H1 (cell line): ENCODE results near the gene ZNF175. TPM values are rescaled to one million over a fixed set of nuclear protein-coding genes. Genes with fewer than 3 reads are reported as not detected.

Source experiments
- CTCF ChIA-PET: fragments of 300-600 bp; sonication (Branson Sonifier 250); formaldehyde crosslinking; loops from one replicate; lab custom pipeline; 2021; ENCODE audit not compliant: partially characterized antibody; lab: Charles Lee
- POLR2A ChIA-PET: fragments of 300-600 bp; sonication (Branson Sonifier 250); formaldehyde crosslinking; loops from one replicate; lab custom pipeline; 2021; ENCODE audit warnings: inconsistent platforms; ENCODE audit not compliant: partially characterized antibody; lab: Charles Lee
- DNase-seq, 2 experiments: peaks; one replicate each; pipeline versions ENCODE4 v3.0.0 to v3.0.0-alpha.2; 2010 to 2022; ENCODE audit warnings: low spot score in 2 of 2, low read depth in 1 of 2, mixed read lengths in 1 of 2
- FAIRE-seq: peaks from 2 replicates; lab custom pipeline; 2011; peaks lifted over from hg19 to GRCh38; lab: Jason Lieb, UNC
- H2AFZ ChIP-seq: 2 replicates; pipeline ENCODE4 v1.8.1; 2012; ENCODE audit warnings: low read length, inconsistent platforms
- H2AK5ac ChIP-seq: 2 replicates; pipeline ENCODE4 v1.6.1; 2013; ENCODE audit warnings: low read depth, low read length
- H2BK120ac ChIP-seq: replicated peaks from 2 replicates; pipeline ENCODE3; 2013; ENCODE audit warnings: low read depth, low read length, inconsistent platforms
- H2BK12ac ChIP-seq: 2 replicates; pipeline ENCODE4 v1.6.1; 2013; ENCODE audit warnings: low read depth, low read length
- H2BK15ac ChIP-seq: 2 replicates; pipeline ENCODE4 v1.6.1; 2013; ENCODE audit warnings: low read length
- H2BK20ac ChIP-seq: 2 replicates; pipeline ENCODE4 v1.6.1; 2013; ENCODE audit warnings: low read length
- H2BK5ac ChIP-seq: 2 replicates; pipeline ENCODE4 v1.6.1; 2013; ENCODE audit warnings: low read depth, low read length
- H3K14ac ChIP-seq: 2 replicates; pipeline ENCODE4 v1.6.1; 2013; ENCODE audit warnings: inconsistent platforms; ENCODE audit not compliant: insufficient read length
- H3K18ac ChIP-seq: 2 replicates; pipeline ENCODE4 v1.6.1; 2013; ENCODE audit warnings: low read length; ENCODE audit errors: extremely low read depth
- H3K23ac ChIP-seq: 2 replicates; pipeline ENCODE4 v1.6.1; 2013; ENCODE audit warnings: inconsistent platforms; ENCODE audit not compliant: insufficient read length
- H3K23me2 ChIP-seq: 2 replicates; pipeline ENCODE4 v1.6.1; 2013; ENCODE audit warnings: low read depth, low read length
- H3K27ac ChIP-seq: 2 replicates; pipeline ENCODE4 v1.6.1; 2011; ENCODE audit warnings: low read depth, low read length, inconsistent platforms
- H3K27me3 ChIP-seq, 4 experiments: replicated peaks in 1 of 4; 1 replicate in 1 of 4; 2 replicates in 3 of 4; pipeline versions ENCODE4 v1.6.1 to v1.8.1; 2011 to 2013; ENCODE audit warnings: low read length in 3 of 4, mild to moderate bottlenecking in 3 of 4, inconsistent platforms in 2 of 4, mixed read lengths in 2 of 4, moderate library complexity in 1 of 4; ENCODE audit not compliant: control insufficient read depth in 3 of 4, insufficient read depth in 3 of 4; ENCODE audit errors: extremely low read depth in 1 of 4
- H3K36me3 ChIP-seq, 4 experiments: 2 replicates each; pipeline versions ENCODE4 v1.6.1 to v1.8.1; 2011 to 2013; ENCODE audit warnings: mild to moderate bottlenecking in 4 of 4, low read length in 3 of 4, moderate library complexity in 2 of 4, control low read depth in 1 of 4, inconsistent platforms in 1 of 4; ENCODE audit not compliant: insufficient read depth in 4 of 4, control insufficient read depth in 2 of 4
- H3K4ac ChIP-seq: replicated peaks from 2 replicates; pipeline ENCODE3; 2013; ENCODE audit warnings: low read length, low read depth, mixed read lengths, inconsistent platforms; ENCODE audit not compliant: insufficient read length
- H3K4me1 ChIP-seq, 4 experiments: replicated peaks in 1 of 4; 1 replicate in 1 of 4; 2 replicates in 3 of 4; pipeline versions ENCODE4 v1.6.1 to v1.8.1; 2011 to 2013; ENCODE audit warnings: low read length in 3 of 4, inconsistent platforms in 2 of 4, mixed read lengths in 1 of 4; ENCODE audit not compliant: insufficient read depth in 4 of 4, control insufficient read depth in 3 of 4
- H3K4me2 ChIP-seq, 2 experiments: 2 replicates each; pipeline versions ENCODE4 v1.6.1 to v1.8.1; 2011 to 2013; ENCODE audit warnings: low read depth in 2 of 2, low read length in 2 of 2, control low read depth in 1 of 2, inconsistent platforms in 1 of 2, mild to moderate bottlenecking in 1 of 2; ENCODE audit not compliant: insufficient read depth in 1 of 2
- H3K4me3 ChIP-seq, 4 experiments: fragments of 200-600, 300-600 bp in 1 of 4; sonication (generic), shearing (Covaris generic), sonication (Bioruptor Twin) in 1 of 4; 2 replicates each; pipeline versions ENCODE4 v1.5.1 to v1.8.1; 2011 to 2016; ENCODE audit warnings: low read length in 4 of 4, low read depth in 3 of 4, control low read depth in 2 of 4, inconsistent platforms in 2 of 4, mild to moderate bottlenecking in 2 of 4, mixed read lengths in 1 of 4, moderate library complexity in 1 of 4; ENCODE audit not compliant: insufficient read depth in 2 of 4; ENCODE audit errors: extremely low read depth in 1 of 4
- H3K56ac ChIP-seq: replicated peaks from 2 replicates; pipeline ENCODE3; 2013; ENCODE audit warnings: low read depth, mild to moderate bottlenecking, mixed read lengths, low read length, inconsistent platforms; ENCODE audit not compliant: insufficient read length
- H3K79me1 ChIP-seq: 2 replicates; pipeline ENCODE4 v1.6.1; 2013; ENCODE audit warnings: low read depth, low read length, control low read depth
- H3K79me2 ChIP-seq, 2 experiments: 2 replicates each; pipeline versions ENCODE4 v1.6.1 to v1.8.1; 2012 to 2013; ENCODE audit warnings: low read length in 2 of 2, mild to moderate bottlenecking in 2 of 2, inconsistent platforms in 1 of 2; ENCODE audit not compliant: insufficient read depth in 2 of 2, control insufficient read depth in 1 of 2
- H3K9ac ChIP-seq, 4 experiments: replicated peaks in 1 of 4; 1 replicate in 1 of 4; 2 replicates in 3 of 4; pipeline versions ENCODE4 v1.6.1 to v1.8.1; 2011 to 2013; ENCODE audit warnings: low read depth in 3 of 4, low read length in 3 of 4, control low read depth in 2 of 4, mild to moderate bottlenecking in 2 of 4, moderate library complexity in 2 of 4, inconsistent platforms in 1 of 4; ENCODE audit errors: extremely low read depth in 1 of 4
- H3K9me3 ChIP-seq, 2 experiments: 2 replicates each; pipeline versions ENCODE4 v1.6.1 to v1.8.1; 2012 to 2013; ENCODE audit warnings: mild to moderate bottlenecking in 2 of 2, moderate library complexity in 2 of 2, control low read depth in 1 of 2, inconsistent platforms in 1 of 2, low read depth in 1 of 2, low read length in 1 of 2, mixed read lengths in 1 of 2; ENCODE audit not compliant: insufficient read depth in 2 of 2
- H4K20me1 ChIP-seq, 2 experiments: replicated peaks in 1 of 2; 2 replicates each; pipeline versions ENCODE3 to v1.8.1; 2011 to 2013; ENCODE audit warnings: inconsistent platforms in 2 of 2, low read length in 2 of 2, mild to moderate bottlenecking in 1 of 2; ENCODE audit not compliant: insufficient read depth in 2 of 2, control insufficient read depth in 1 of 2
- H4K5ac ChIP-seq: 2 replicates; pipeline ENCODE4 v1.6.1; 2013; ENCODE audit warnings: low read length, low read depth, mixed read lengths, inconsistent platforms; ENCODE audit not compliant: insufficient read length
- H4K8ac ChIP-seq: 2 replicates; pipeline ENCODE4 v1.8.0; 2013; ENCODE audit warnings: mild to moderate bottlenecking, moderate library complexity, low read length, inconsistent platforms; ENCODE audit not compliant: insufficient read depth; ENCODE audit errors: extremely low read depth
- H4K91ac ChIP-seq: replicated peaks from 2 replicates; pipeline ENCODE3; 2013; ENCODE audit warnings: low read length, mixed read lengths, inconsistent platforms; ENCODE audit not compliant: insufficient read length
- CBX8 ChIP-seq: fragments of 300-800, 300-1000 bp; sonication (generic); IDR thresholded peaks from 2 replicates; pipeline ENCODE4 v1.7.1; 2016; ENCODE audit warnings: low read depth, low read length, borderline replicate concordance
- SRF ChIP-seq: IDR thresholded peaks from 2 replicates; pipeline ENCODE4 v1.6.1; 2011; ENCODE audit warnings: mild to moderate bottlenecking, low read depth, low read length, moderate library complexity
- WGBS, 2 experiments: shearing (Covaris generic) in 1 of 2; methylation state at CpG; one replicate each; pipeline versions ENCODE4 v1.1.6 to v1.1.7; 2013 to 2015; ENCODE audit warnings: low lambda C conversion rate in 2 of 2, mixed read lengths in 2 of 2, inconsistent platforms in 1 of 2, low coverage in 1 of 2, missing lambda C conversion rate in 1 of 2; ENCODE audit not compliant: insufficient replicate concordance in 2 of 2, insufficient coverage in 1 of 2, insufficient read length in 1 of 2; ENCODE audit errors: extremely low coverage in 1 of 2, missing lambda C conversion rate in 1 of 2; 5-methylcytosine and 5-hydroxymethylcytosine counted together
- polyA plus RNA-seq, 7 experiments: library from polyadenylated mRNA; depleted of rRNA in 3 of 7; stranded (reverse) in 5 of 7; unstranded in 2 of 7; fragments of >200 nt in 5 of 7; fragments of 200-250 nt in 2 of 7; gene quantifications; 1 replicate in 5 of 7; 2 replicates in 1 of 7; 4 replicates in 1 of 7; pipeline versions ENCODE4 v1.2.1 to v1.2.3, GENCODE V29; 2011 to 2013; ENCODE audit warnings: missing spikeins in 2 of 7, mixed read lengths in 2 of 7
- total RNA-seq: library from RNA; stranded (reverse); fragmentation: NEBNext Ultra II Directional; extraction: Animal tissue kit (Norgen Biotek cat#: 25700); gene quantifications from 2 replicates; pipeline ENCODE4 v1.2.1, GENCODE V29; 2021
- TF ChIP-seq, protein P1 (sequence below): IDR thresholded peaks from 2 replicates; pipeline ENCODE4 v1.6.1; 2012; ENCODE audit warnings: low read length, inconsistent platforms

The ZNF175 gene
- total and polyA plus RNA-seq, 2 of the 8 experiments (the other 6 are each of a cell fraction or from before 2014, with no cell fraction given) = 1.7 to 11.1 TPM

DNA sequence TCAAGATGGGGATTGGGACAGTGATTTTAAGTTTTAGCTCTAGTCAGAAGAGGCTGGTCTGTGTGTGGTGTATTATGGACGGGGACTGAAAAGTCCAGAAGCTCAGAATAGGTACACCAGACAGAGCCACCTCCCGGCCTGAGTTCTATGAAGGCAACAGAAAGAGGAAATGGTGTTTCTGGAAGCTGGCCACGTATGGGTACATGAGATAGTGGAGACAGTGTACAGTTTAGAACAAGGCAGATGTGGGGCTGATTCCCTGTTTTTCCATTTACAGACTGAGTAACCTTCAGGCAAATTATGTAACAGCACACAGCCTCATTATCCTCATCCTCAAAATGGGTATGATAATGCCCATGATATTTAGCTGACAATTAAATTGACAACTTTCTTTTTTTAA is 1.3 kb downstream of the ZNF175 start:
- Histone ChIP-seq H3K4ac (no peak overlapping the region), H3K36me3 (peaks cover 0 to 9% (median 3%) of the 10 kb centered on the region in 4 experiments; a peak in 4 of 8 replicates), H3K14ac (no peak overlapping the region), H3K23me2 (peaks cover 4% of the 10 kb centered on the region), H4K8ac (no peak overlapping the region), H3K79me2 (peaks cover 0 to 17% of the 10 kb centered on the region in 2 experiments; a peak in 2 of 4 replicates), H4K91ac (no peak overlapping the region), H4K5ac (no peak overlapping the region), H2AK5ac (no peak overlapping the region), H2BK20ac (no peak overlapping the region), H3K4me3 (peak overlapping the region in 1 of 4 experiments; percentile 90; a peak in 2 of 8 replicates), H3K23ac (no peak overlapping the region), H3K79me1 (peaks cover 4% of the 10 kb centered on the region; the same call in 1 of the 2 replicates), H3K4me1 (peaks cover 0 to 3% (median 2%) of the 10 kb centered on the region in 4 experiments; a peak in 4 of 7 replicates), H4K20me1 (no peaks in the 10 kb centered on the region), H3K27ac (no peak overlapping the region), H2BK15ac (no peak overlapping the region), H3K27me3 (no peaks in the 10 kb centered on the region), H3K4me2 (peak overlapping the region; percentile 87 to 91; a peak in 1 of 4 replicates), H3K9ac (peak overlapping the region in 1 of 4 experiments; percentile 14; a peak in 1 of 7 replicates), H3K56ac (no peak overlapping the region), H2BK5ac (no peak overlapping the region), H3K9me3 (no peaks in the 10 kb centered on the region), H2AFZ (no peak overlapping the region), H3K18ac (no peak overlapping the region), H2BK120ac (no peak overlapping the region), H2BK12ac (no peak overlapping the region)
- ChIA-PET POLR2A (interaction anchor here (1.6 kb wide), 1 partner anchor 9 kb away, joined by 5 read pairs; no protein-coding TSS in a partner anchor), CTCF (no interaction called here)
- TF ChIP-seq, protein P1, sequence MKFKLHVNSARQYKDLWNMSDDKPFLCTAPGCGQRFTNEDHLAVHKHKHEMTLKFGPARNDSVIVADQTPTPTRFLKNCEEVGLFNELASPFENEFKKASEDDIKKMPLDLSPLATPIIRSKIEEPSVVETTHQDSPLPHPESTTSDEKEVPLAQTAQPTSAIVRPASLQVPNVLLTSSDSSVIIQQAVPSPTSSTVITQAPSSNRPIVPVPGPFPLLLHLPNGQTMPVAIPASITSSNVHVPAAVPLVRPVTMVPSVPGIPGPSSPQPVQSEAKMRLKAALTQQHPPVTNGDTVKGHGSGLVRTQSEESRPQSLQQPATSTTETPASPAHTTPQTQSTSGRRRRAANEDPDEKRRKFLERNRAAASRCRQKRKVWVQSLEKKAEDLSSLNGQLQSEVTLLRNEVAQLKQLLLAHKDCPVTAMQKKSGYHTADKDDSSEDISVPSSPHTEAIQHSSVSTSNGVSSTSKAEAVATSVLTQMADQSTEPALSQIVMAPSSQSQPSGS = no peak
- TF ChIP-seq CBX8 = no peak
- TF ChIP-seq SRF = no peak
- no peak for DNase-seq
- 72% methylated on average over 3 of the region's 3 CpGs; no CpG with 5 or more reads in 1 of the 2 experiments for WGBS, 2 experiments
- FAIRE-seq = no peak
